CD4-positive, alpha-beta T cell (primary cell): ENCODE results near the gene PLIN1. TPM values are rescaled to one million over a fixed set of nuclear protein-coding genes. Genes with fewer than 3 reads are reported as not detected.

Experiments
- ATAC-seq: fragments of 200-7000 bp; cut with Tn5 transposase; one replicate; pipeline ENCODE4 v1.10.0; 2022; ENCODE audit warnings: mild to moderate bottlenecking; ENCODE audit not compliant: poor library complexity
- CTCF ChIA-PET: fragments of 350-600 bp; sonication (Branson Sonifier 250); formaldehyde crosslinking; loops from one replicate; lab custom pipeline; 2021; ENCODE audit warnings: antibody characterized with exemption, inconsistent platforms; lab: Charles Lee
- POLR2A ChIA-PET: fragments of 350-600 bp; sonication (Branson Sonifier 250); formaldehyde crosslinking; loops from one replicate; lab custom pipeline; 2021; ENCODE audit warnings: antibody characterized with exemption, inconsistent platforms; lab: Charles Lee
- DNase-seq, 14 experiments: peaks; one replicate each; pipeline ENCODE4 v3.0.0-alpha.2; 2013 to 2020; ENCODE audit warnings: mixed read lengths in 2 of 14
- H3K27ac ChIP-seq, 2 donors: one replicate each; pipeline versions ENCODE4 v1.5.1 to v1.7.0; 2013; ENCODE audit warnings: low read length in 2 of 2, low read depth in 1 of 2, mild to moderate bottlenecking in 1 of 2
- H3K27me3 ChIP-seq, 2 experiments: 1 replicate in 1 of 2; 2 replicates in 1 of 2; pipeline versions ENCODE4 v1.6.1 to v1.7.0; 2013; ENCODE audit warnings: low read length in 2 of 2, control low read depth in 1 of 2, mild to moderate bottlenecking in 1 of 2, moderate library complexity in 1 of 2; ENCODE audit not compliant: insufficient read depth in 2 of 2, control insufficient read depth in 1 of 2
- H3K36me3 ChIP-seq: one replicate; pipeline ENCODE4 v1.6.1; 2013; ENCODE audit warnings: low read length, control low read depth; ENCODE audit not compliant: insufficient read depth
- H3K4me1 ChIP-seq: one replicate; pipeline ENCODE4 v1.6.1; 2013; ENCODE audit warnings: low read length, control low read depth; ENCODE audit not compliant: insufficient read depth
- H3K4me3 ChIP-seq: one replicate; pipeline ENCODE4 v1.5.1; 2013; ENCODE audit warnings: mild to moderate bottlenecking, low read length, moderate library complexity
- H3K9me3 ChIP-seq, 2 experiments: 1 replicate in 1 of 2; 2 replicates in 1 of 2; pipeline versions ENCODE4 v1.6.1 to v1.7.0; 2013; ENCODE audit warnings: low read length in 2 of 2, mild to moderate bottlenecking in 2 of 2, control low read depth in 1 of 2, moderate library complexity in 1 of 2; ENCODE audit not compliant: control insufficient read depth in 1 of 2, insufficient read depth in 1 of 2
- H3K27ac Mint-ChIP-seq: one replicate; pipeline ENCODE4 v1.8.0; 2020; ENCODE audit warnings: mixed read lengths
- H3K27me3 Mint-ChIP-seq: one replicate; pipeline ENCODE4 v1.8.0; 2021; ENCODE audit warnings: mixed read lengths
- H3K36me3 Mint-ChIP-seq: one replicate; pipeline ENCODE4 v1.8.0; 2021; ENCODE audit warnings: low read depth, mixed read lengths
- H3K4me1 Mint-ChIP-seq: one replicate; pipeline ENCODE4 v1.8.0; 2021; ENCODE audit warnings: low read depth, mixed read lengths
- H3K4me3 Mint-ChIP-seq: one replicate; pipeline ENCODE4 v1.8.0; 2020; ENCODE audit warnings: mild to moderate bottlenecking, mixed read lengths
- H3K9me3 Mint-ChIP-seq: one replicate; pipeline ENCODE4 v1.8.0; 2020; ENCODE audit warnings: mixed read lengths
- intact Hi-C, 2 experiments: fragments of 100-400 bp; cut with DNase I in 1 of 2; cut with micrococcal nuclease in 1 of 2; formaldehyde crosslinking; loops; one replicate each; pipeline versions ENCODE4 v1.15.1 to v1.9.0; 2023 to 2025; cut with DNase I, micrococcal nuclease
- total RNA-seq, 174 experiments: library from RNA in 2 of 174; stranded (reverse) in 2 of 174; gene quantifications; one replicate each; pipeline ENCODE4 v1.2.3 and lab custom pipeline; 2021 to 2026
- TF ChIP-seq, protein P1 (sequence below): fragments of 200-600 bp; IDR thresholded peaks from one replicate; pipeline ENCODE4 v1.8.0; 2022; ENCODE audit warnings: antibody characterized with exemption, mild to moderate bottlenecking

The PLIN1 gene
- total RNA-seq, 2 experiments from 2014 or later = 0.08 to 0.22 TPM

DNA sequence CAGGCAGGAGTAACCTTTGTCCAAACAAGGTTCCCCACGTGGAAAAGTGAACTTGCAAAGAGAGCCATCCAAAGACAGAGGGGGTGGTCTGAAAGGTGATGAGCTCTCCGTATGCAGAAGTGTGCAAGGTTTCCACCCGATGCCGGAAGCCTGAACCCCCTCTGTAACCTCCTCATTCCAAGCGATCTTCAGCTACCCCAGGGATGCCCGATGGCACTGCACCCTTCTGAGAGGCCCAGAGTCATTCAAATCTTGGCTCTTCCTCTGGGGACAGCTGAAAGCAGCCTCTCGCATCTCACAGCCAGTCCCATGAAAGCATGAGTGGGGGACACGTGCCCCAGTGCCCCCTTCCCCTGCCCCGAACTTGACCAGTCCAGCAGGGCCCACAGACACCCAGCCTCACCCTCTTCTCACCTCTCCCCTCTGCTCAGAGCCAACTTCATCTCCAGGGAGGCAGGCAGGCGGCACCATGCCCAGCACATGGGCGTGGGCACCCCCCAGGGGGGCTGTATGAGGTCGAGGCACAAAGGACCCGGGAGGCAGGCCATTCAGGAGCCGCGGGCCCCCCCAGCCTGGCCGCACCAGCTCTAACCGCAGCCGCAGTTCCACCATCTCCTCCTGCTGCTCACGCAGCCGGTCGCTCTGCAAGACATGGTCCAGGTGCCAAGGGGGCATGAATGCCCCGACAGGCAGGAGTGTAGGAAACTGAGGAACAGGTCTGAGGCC is 32.6 kb downstream of the PLIN1 start:
- CTCF ChIA-PET = no interaction called here
- H3K27me3 ChIP-seq = no peaks in the 10 kb centered on the region
- no peaks in the 10 kb centered on the region for H3K4me1 ChIP-seq
- peaks cover 0 to 15% of the 10 kb centered on the region in 2 experiments for H3K9me3 ChIP-seq
- no peak for DNase-seq
- Mint-ChIP-seq H3K4me1 (no peaks in the 10 kb centered on the region), H3K27ac (no peak overlapping the region), H3K27me3 (peaks cover 2% of the 10 kb centered on the region), H3K36me3 (no peaks in the 10 kb centered on the region), H3K4me3 (no peak overlapping the region), H3K9me3 (no peaks in the 10 kb centered on the region)
- intact Hi-C loops = no loop called here
- H3K36me3 ChIP-seq = no peaks in the 10 kb centered on the region
- TF ChIP-seq, protein P1, sequence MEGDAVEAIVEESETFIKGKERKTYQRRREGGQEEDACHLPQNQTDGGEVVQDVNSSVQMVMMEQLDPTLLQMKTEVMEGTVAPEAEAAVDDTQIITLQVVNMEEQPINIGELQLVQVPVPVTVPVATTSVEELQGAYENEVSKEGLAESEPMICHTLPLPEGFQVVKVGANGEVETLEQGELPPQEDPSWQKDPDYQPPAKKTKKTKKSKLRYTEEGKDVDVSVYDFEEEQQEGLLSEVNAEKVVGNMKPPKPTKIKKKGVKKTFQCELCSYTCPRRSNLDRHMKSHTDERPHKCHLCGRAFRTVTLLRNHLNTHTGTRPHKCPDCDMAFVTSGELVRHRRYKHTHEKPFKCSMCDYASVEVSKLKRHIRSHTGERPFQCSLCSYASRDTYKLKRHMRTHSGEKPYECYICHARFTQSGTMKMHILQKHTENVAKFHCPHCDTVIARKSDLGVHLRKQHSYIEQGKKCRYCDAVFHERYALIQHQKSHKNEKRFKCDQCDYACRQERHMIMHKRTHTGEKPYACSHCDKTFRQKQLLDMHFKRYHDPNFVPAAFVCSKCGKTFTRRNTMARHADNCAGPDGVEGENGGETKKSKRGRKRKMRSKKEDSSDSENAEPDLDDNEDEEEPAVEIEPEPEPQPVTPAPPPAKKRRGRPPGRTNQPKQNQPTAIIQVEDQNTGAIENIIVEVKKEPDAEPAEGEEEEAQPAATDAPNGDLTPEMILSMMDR = no peak
- POLR2A ChIA-PET = no interaction called here
- H3K4me3 ChIP-seq = no peak overlapping the region
- no peak overlapping the region for H3K27ac ChIP-seq
- no peak for ATAC-seq

DNA sequence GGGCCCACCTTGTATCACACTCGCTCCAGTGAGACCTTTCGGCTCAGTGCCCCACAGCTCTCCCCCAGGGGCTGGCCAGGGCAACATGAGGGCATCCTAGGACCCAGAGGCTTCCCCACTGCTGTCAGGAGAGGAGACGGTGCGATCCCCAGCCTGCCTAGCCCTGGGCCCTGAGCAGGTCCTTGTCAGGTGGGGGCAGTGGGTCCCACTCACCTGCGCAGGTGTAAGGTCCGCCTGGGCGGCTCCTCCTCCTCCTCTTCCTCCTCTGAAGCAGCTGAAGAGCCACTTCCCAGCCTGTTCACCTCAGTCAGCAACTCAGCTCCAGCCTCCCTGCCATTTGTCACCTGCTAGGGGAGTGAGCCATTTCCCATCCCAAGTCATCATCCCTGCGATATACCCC is 33.5 kb downstream of the PLIN1 start:
- Histone ChIP-seq H3K36me3 (no peaks in the 10 kb centered on the region), H3K4me3 (no peak overlapping the region), H3K27me3 (no peaks in the 10 kb centered on the region), H3K9me3 (peaks cover 0 to 15% of the 10 kb centered on the region in 2 experiments), H3K4me1 (no peaks in the 10 kb centered on the region), H3K27ac (no peak overlapping the region)
- no peaks in the 10 kb centered on the region for H3K27me3 Mint-ChIP-seq
- H3K27ac Mint-ChIP-seq = no peak overlapping the region
- H3K9me3 Mint-ChIP-seq = no peaks in the 10 kb centered on the region
- ChIA-PET CTCF (no interaction called here), POLR2A (no interaction called here)
- intact Hi-C loops = no loop called here
- TF ChIP-seq, protein P1 = no peak
- H3K4me3 Mint-ChIP-seq = no peak overlapping the region
- no peaks in the 10 kb centered on the region for H3K36me3 Mint-ChIP-seq
- no peaks in the 10 kb centered on the region for H3K4me1 Mint-ChIP-seq
- DNase-seq (no peak), ATAC-seq (no peak)

DNA sequence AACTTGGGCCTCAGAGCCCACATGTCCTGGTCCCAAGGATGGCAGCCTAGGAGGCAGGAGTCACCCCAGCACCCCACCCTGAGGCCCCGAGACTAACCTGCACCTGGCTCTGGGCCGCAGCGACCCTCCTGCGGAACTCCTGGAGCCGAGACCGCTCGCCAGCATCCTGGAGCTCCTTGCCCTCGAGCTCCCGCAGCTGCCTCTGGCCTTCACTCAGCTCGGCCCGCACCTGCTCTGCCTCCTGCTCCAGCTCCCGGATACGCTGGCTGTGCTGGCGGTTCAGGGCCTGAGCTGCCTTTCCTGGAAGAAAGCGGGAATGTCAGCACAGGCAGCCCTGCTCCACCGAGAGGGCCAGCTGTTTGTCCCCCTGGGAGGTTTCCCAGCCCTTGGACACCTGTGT is 37.1 kb downstream of the PLIN1 start:
- no peak for DNase-seq
- intact Hi-C loops = no loop called here

More for the DNA sequence above, 37.1 kb downstream of the PLIN1 start:
- no peaks in the 10 kb centered on the region for H3K4me1 Mint-ChIP-seq
- TF ChIP-seq, protein P1 = no peak
- H3K36me3 ChIP-seq = no peaks in the 10 kb centered on the region
- H3K27me3 ChIP-seq = no peaks in the 10 kb centered on the region
- no peaks in the 10 kb centered on the region for H3K27me3 Mint-ChIP-seq
- no peak for ATAC-seq
- H3K4me3 ChIP-seq = no peak overlapping the region
- CTCF ChIA-PET = no interaction called here
- H3K27ac Mint-ChIP-seq = no peak overlapping the region
- POLR2A ChIA-PET = no interaction called here
- peaks cover 0 to under 1% of the 10 kb centered on the region in 2 experiments for H3K9me3 ChIP-seq
- no peak overlapping the region for H3K4me3 Mint-ChIP-seq
- no peak overlapping the region for H3K27ac ChIP-seq
- H3K36me3 Mint-ChIP-seq = no peaks in the 10 kb centered on the region
- H3K4me1 ChIP-seq = no peaks in the 10 kb centered on the region
- H3K9me3 Mint-ChIP-seq = no peaks in the 10 kb centered on the region
